ENCODE data around the gene C22orf42.
"Not testable (repeated sequence)": the region's sequence is repeated elsewhere in the genome, so short reads cannot be mapped to it uniquely, and the experiment has no call there.

The C22orf42 gene

GRCh38 chr22:32135958-32136357 is 23.1 kb downstream of the C22orf42 start:
- not testable (repeated sequence) for DNase-seq (ENCODE audit: low read depth in 2 of 2)

- DNase-seq (ENCODE audit: low read depth in 2 of 2), result not testable (repeated sequence)
Observed at GRCh38 chr22:32134796-32135195, 24.3 kb downstream of the C22orf42 start.

GRCh38 chr22:32132783-32133182 is 26.3 kb downstream of the C22orf42 start:
- no peak for DNase-seq (ENCODE audit: low read depth in 2 of 2)

GRCh38 chr22:32132126-32132525 is 27.0 kb downstream of the C22orf42 start:
- no peak for DNase-seq (ENCODE audit: low read depth in 2 of 2)

- DNase-seq (ENCODE audit: low read depth in 2 of 2), result no peak
Observed at GRCh38 chr22:32130464-32130863, 28.6 kb downstream of the C22orf42 start.

GRCh38 chr22:32127904-32128303 is 31.2 kb downstream of the C22orf42 start:
- no peak for DNase-seq (ENCODE audit: low read depth in 2 of 2)

- no peak for DNase-seq (ENCODE audit: low read depth in 2 of 2)
Observed at GRCh38 chr22:32123657-32124056, 35.4 kb downstream of the C22orf42 start.

- no peak for DNase-seq (ENCODE audit: low read depth in 2 of 2)
Observed at GRCh38 chr22:32122899-32123298, 36.2 kb downstream of the C22orf42 start.

- no peak for DNase-seq (ENCODE audit: low read depth in 2 of 2)
Observed at GRCh38 chr22:32120603-32121002, 38.5 kb downstream of the C22orf42 start.

- DNase-seq (ENCODE audit: low read depth in 2 of 2), result no peak
Observed at GRCh38 chr22:32119568-32120235, 39.4 kb downstream of the C22orf42 start.

- no peak for DNase-seq (ENCODE audit: low read depth in 2 of 2)
Observed at GRCh38 chr22:32112380-32112779, 46.7 kb downstream of the C22orf42 start.

- DNase-seq (ENCODE audit: low read depth in 2 of 2), result no peak
Observed at GRCh38 chr22:32106930-32107329, 52.2 kb downstream of the C22orf42 start.

GRCh38 chr22:32103658-32104315 is 55.3 kb downstream of the C22orf42 start:
- no peak for DNase-seq (ENCODE audit: low read depth in 2 of 2)

GRCh38 chr22:32100711-32101110 is 58.4 kb downstream of the C22orf42 start:
- no peak for DNase-seq (ENCODE audit: low read depth in 2 of 2)

All from stimulated activated CD4-positive, alpha-beta T cell treated with anti-CD3 and anti-CD28 coated beads, Interleukin-15, amount 100 ng/mL, for 48 hours (primary cell).